IPS-NIHi7 (cell line): ENCODE measurements around the gene KAZN.

ENCODE experiments used
- DNase-seq: peaks from one replicate; pipeline ENCODE4 v3.0.0; 2012; ENCODE audit warnings: mixed read lengths; ENCODE audit errors: extremely low spot score

The KAZN gene

DNA sequence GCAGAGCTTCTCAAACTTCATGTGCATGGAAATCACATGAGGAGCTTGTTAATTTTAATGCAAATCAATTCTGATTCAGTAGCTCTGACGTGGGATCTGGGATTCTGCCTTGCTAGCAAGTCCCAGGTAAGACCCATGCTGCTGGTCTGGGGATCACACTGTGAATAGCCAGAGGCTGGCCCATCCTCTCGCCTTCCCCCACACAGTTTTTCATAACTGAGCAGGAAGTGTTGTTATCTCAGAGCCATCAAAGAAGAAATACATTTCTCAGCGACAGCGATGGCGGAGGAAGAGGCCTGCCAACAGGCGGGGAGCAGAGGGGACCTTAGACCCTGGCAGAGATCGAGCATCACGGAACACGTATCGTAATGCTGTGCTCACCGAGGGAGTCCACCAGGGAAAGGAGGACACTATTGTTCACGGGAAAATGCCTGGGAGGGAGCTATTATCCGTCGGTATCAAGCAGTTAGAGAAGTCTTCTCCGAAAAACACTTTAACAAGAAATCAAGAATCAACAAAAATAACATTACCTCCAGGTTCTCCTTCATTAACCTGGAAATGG, 286.2 kb downstream of the KAZN start:
- no peak for DNase-seq

DNA sequence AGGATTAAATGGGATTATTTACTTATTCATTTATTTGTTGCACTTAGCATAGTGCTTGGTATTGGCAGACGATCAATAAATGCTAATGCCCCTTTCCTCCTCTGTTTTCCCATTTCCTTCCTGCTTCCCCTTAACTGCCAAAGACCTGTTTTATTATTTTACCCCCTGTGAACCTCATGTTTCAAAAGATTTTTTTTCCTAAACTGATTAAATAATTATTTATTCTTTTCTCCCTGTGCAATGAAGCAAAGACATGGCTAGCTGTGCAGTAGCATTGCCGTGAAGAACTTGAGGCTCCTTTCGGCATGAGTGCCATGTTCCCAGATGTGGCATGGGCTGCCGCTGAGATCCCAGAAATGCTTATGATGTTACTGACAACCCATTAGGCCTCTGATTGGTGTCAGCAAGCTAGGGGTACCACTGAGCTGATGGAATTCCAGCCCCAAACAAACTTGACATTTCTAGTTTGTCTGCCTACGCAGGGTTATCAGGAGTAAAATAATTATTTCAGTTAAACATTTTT, 288.6 kb downstream of the KAZN start:
- no peak for DNase-seq

DNA sequence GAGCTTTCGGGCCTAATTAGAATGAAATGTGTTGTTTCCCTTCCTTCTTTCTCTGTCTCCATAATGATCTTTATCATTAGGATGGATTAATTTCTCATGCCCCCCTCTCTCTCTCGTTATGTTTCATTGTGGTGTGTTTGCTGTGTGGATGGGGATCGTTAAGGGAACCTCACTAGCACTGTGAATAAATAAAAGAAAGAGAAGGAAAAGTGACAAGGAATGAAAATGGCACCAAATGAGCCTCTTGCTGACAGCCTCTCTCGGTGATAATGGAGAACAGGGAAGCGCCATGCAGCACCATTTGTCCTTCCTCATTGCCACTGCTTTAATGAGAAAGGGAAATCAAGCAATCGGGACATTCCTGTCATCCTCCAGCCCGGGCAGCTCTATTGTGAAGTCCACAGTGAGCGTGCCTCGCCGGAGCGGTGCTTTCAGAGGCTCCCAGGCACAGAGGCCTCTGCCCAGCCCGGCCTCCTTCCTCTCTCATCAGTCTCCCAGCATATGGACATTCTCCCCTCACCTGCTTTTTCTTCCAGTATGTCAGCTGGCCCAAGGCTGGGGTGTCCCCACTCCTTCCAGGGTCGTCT, 289.4 kb downstream of the KAZN start:
- DNase-seq = no peak

DNA sequence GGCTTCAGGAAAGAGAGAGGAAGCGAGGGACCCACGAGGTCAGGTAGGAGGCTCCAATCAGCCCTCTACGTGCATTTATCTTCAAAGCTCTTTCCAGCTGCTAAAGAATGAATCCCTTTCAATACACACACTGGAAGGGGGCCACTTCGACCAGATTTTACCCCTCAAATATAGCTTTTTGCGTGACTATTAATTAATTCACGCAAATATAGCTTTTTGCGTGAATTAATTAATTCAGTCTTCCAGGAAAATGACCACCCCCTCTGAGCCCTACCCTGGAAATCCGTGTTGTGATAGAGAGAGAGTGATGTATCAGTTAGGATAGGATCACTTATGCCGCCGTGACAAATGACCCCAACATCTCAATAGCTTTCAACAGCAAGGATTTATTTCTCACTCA, 289.9 kb downstream of the KAZN start:
- no peak for DNase-seq

DNA sequence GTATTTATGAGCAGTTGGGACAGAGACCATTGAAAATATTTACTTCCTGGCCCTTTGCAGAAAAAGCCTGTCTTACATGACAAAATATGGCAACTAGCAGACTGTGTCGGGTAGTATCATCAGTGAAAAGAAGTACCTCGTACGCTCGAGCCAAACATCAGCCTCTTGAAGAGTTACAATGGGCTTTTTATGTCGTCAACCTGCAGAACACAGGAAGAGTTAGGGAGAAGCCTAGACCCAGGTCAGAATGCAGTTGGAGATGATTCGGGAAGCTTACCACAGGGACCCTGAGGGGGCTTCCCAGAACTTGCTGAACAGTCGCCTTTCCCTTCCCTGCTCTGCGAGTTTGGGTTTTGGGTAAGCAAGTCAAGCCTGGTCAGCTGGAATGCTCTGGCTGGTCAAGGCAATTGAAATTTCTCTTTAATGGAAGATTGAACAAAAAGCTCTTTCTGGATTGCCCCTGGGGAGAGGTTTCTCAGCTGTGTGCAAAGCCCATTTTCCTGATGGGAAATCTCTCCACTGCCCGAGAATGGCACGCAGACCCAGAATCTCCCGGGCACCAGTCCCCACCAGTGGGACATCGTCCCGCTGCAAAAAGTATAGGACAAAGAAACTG, 291.4 kb downstream of the KAZN start:
- no peak for DNase-seq

DNA sequence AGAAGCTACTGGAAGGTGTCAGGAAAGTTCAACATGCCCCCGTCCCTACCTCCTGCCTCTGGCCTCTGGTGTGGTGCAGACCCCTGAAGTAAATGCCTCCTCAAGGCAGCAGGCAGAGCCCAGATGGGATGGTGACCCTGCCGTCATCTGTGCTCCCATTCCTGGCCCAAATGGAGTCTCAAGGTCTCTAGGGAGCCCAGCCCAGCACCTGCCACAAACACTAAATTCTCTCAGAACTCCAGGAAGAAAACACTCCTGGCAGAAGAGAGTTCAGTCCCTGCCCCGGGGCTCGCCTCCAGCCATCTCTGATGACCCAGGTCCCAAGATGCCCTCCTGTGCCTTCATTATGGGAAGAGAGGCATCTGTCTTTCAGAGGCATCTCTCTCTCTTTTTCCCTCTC, 293.5 kb downstream of the KAZN start:
- no peak for DNase-seq

DNA sequence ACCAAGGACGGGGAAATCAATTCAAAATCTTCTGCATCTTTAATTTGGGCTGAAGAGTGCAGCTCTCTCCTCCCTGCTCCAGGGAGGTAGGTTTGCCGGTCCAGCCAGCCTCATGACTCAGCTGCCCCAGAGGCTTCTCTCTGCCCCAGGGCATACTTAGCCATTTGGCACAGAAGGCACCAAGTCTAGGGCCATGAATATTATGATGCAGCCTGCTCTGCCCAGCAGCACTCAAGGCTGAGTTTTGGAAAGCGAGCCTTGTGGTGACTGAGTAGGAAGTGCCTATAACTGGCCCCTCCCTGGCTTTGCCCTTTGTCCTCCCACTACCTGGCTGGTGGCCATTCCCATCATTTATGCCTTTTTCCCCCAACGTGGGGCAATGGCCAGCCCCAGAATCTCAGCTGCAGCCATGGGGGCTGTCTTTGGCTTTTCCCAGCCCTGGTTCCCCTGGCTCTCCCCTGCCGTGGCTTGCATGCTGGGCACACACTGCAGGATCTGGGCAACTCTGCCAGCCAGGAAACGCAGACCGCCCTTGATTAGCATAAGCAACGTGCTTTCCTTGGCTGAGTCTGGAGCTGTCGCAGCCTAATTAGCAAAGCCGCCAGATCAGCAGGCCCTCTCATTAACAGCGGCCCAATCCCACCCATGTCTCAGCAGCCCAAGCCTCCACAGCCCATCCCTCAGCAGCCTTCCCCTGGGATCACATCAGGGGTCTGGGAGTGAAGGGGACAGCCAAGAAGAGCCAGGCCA, 296.5 kb downstream of the KAZN start:
- DNase-seq = no peak

DNA sequence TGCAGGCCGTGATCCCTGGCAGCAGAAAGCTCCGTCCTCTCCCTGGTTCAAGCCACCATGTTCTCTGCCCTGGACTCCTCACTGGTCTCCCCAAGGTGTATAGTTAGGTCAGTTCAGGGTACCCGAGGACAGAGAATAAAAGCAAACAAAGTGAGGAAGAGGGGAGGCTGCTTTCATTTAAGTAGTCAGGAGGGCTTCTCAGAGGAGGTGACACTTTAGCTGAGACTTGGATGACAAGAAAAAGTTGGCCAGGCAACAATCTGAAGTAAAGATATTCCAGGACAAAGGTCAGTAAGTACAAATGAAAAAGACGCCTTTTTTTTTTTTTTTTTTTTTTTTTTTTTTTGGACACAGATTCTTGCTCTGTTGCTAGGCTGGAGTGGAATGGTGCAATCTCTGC, 297.2 kb downstream of the KAZN start:
- no peak for DNase-seq

DNA sequence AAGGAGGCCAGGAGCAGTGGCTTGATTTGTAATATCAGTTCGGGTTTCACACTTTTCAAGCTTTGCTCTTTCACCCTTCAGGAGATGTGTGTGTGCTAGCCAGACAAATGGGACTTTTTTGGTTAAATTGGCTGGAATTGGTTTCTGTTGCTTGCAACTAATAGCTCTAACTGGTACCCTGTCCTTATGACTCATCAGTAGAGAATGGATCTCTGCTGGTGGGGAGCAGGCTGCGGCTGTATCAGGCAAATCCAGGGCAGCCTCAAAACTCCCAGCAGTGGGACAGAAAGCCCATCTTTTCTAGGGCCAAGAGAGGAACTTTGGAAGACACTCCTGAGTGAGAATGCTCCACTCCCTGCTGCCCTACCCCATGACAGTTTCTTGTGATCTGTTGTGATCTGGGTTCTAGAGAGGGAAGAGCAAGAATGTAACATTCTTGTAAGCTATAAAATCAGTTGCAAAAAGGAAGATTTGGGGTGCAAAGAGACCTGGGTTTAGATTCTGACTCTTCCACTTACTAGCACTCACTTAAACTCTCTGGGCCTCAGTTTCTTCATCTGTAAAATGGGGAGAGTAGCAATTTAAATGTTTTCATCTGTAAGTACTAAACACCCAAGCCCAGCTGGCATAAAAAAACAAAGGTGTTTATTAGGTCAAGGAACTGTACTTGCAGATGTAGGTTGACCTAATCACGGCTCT, 298.0 kb downstream of the KAZN start:
- no peak for DNase-seq

DNA sequence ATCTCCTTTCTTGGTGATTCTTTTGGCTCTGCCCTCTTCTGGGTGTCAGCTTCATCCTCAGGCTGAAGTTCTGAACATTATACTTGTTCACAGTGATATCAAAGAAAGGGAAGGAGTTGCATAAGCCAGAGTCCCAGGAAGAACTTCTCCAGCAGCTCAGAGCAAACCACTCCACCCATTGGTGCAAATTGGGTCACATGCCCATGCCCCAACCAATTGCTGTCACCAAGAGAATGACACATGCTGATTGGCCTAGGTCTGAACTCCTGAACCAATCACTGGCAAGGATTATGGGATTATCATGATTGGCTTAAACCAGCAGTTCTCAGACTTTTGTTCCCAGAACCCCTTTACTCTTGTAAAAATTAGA, 298.6 kb downstream of the KAZN start:
- DNase-seq = no peak

DNA sequence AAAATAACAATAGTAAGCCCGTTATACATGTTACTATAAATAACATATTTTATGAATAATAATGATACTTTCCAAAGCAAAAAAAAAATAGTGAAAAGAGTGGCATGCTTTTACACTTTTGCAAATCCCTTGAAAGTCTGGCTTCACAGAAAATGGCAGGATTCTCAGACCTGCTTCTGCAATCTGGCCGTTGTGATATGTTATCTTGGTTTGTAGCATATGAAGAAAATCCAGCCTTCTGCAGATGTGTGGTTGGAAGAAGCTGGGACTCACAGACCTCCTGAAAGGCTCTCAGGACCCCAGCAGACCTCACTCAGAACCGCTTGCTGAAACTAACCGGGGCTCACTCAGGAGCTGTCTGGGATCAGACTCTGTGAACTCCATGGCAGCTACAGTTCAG, 299.1 kb downstream of the KAZN start:
- no peak for DNase-seq

DNA sequence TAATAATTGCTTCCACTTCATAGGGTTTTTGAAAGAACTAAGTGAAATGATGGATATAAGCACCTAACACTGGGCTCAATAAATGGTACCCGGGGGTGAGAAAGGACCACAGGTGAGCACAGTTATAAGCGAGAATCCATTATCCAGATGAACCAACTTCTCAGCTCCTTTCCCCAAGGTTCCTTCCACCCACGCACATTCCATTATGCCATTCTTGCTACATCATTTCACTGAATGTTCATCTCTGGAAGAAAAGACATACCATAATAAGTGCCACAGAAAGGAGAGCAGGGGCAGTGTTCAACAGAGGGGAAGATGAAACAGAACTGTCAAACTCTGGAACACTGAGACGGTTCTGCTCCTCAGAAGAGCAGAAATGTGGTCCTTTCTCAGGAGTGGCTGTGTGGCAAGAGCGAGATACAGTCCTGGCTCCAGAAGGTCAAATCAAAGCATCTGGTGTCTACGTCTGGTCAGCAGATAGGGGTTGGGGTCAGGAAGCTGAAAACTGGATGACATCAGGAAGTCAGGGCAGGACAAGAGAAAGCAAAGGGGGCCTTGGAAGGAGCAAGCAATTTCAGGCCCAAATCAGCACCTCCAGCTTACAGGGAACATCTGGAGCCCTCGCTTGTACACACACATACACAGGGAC, 299.6 kb downstream of the KAZN start:
- no peak for DNase-seq

DNA sequence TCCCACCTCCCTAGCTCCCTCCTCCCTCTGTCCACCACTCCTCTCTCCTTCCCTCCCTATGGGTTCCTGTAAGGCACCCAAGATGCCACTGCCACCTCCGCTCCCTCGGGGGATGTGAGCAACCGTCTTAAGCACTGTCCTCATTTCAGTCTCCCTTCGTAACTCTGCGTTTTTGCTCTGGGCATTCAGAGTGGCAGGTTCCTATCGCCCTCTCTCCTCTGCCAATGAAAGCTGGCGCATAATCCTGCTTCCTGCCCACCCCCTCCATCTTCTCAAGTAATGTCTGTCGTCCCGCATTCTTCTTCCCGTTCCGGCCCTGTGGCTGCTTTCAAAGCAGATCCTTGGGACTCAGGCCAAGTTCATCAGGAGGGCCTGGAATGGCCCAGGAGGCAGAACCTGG, 301.2 kb downstream of the KAZN start:
- DNase-seq = no peak

DNA sequence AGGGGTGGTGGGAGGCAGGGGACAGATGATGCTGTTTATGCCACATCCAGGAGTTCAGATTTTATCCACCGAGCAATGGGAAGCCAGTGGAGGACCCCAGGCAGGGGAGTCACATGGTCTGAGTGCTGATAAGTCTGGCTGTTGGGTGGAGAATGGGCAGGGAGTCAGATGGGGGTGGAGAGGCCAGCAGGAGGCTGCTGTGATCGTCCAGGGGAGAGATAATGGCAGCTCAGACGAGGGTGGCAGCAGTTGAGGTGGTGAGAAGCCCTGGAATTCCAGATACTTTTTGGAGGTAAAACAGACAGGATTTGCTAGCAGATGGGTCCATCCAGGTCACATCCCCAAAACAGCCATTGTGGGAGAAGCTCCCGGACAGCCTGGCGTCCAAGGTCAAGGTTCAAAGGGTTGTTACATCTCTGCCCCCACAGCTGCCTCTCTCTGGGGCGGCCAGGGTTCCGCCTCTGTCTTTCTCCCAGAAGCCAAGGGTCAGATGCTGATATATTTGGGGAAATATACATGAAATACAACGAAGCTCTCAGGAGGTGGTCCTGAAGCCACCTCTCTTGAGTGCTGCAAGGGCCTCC, 303.0 kb downstream of the KAZN start:
- DNase-seq = no peak

DNA sequence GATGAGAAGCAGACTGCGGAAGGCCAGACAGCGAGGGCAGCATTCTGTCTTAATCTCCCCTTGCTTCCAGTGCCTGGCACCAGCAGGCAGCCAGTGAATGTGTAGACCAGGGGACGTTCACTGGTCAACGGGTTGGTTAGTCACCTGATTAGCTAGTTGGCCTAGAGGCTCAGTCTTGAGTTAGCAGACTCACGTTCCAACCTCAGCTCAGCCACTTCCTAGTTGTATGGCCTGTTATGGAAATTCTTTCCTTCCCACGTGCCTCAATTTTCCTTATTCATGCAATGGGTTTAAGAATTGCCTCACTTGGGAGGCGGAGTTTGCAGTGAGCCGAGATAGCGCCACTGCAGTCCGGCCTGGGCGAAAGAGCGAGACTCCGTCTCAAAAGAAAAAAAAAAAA, 305.4 kb downstream of the KAZN start:
- DNase-seq = no peak

DNA sequence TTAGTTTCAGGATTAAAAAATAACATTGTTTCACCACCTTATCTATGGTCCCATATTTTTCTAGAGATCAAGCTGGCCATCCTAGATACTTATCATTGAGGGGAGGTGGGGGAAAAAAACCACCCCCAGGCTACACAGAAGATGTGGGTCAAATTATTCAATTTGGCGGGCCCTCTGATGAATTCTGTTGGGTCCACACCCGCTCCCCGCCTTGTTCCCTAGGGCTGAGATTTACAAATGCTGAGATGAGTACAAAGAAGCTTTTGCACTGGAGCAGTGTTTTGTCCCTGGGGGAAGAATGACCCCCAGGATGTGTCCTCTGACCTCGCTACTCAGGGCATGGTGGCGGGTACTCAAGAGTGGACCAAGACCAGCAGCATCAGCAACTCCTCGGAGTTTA, 308.2 kb downstream of the KAZN start:
- no peak for DNase-seq

DNA sequence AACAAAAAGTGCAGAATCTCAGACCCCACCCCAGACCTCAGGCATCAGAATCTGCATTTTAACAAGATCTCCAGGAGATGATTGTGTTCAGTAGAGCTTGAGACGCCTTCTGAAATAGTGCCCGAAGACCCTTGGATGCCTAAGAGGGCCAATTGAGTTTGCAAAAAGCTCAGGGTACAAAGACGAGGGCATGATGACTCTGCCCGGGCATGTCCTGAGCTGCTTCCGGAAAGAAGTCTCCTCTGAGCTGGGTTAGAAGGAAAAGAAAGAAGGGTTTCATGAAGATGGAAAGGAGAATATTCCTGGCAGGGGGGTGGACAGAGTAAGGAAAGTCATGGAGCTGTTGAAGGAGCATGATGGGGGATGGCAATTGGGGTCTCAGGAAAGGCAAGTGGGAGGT, 308.9 kb downstream of the KAZN start:
- DNase-seq = no peak

DNA sequence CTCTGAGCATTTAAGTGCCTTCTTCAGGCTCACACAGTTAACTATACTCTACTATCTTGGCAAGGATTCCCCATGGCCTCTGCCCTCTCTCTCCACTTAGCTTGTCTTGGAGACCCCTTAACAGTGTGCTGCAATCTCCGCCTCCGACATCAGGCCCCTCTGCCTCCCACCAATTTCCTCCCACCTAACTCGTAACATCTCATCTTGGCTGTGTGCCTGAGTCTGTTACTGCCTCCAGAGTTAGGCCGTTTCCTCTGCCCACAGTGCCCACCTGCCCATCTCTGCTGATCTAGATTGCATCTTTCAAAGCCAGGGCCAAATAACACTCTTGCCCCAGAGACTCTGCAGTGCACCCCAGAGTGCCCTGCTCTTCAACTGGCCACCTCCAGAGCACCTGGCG, 310.8 kb downstream of the KAZN start:
- no peak for DNase-seq

DNA sequence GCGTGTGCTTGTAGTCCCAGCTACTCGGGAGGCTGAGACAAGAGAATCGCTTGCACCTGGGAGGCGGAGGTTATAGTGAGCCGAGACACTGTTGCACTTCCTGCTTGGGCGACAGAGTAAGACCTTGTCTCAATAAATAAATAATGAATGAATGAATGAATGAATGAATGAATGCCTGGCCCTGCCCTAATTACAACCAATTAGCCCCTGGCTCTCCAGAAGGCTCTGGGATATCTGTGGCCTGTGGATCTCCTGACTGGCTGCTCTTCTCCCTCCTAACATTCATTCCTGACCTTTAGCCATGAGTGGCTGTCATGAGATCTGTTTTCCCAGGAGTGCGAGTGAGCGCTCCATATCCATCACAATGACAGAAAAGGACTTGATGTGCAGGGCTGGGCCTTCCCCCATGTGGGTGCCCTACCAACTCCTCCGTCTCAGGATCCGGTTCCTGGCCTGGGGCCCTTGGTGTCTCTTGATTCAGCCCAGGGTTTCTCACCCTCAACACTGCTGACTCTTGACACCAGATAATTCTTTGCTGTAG, 311.5 kb downstream of the KAZN start:
- no peak for DNase-seq

DNA sequence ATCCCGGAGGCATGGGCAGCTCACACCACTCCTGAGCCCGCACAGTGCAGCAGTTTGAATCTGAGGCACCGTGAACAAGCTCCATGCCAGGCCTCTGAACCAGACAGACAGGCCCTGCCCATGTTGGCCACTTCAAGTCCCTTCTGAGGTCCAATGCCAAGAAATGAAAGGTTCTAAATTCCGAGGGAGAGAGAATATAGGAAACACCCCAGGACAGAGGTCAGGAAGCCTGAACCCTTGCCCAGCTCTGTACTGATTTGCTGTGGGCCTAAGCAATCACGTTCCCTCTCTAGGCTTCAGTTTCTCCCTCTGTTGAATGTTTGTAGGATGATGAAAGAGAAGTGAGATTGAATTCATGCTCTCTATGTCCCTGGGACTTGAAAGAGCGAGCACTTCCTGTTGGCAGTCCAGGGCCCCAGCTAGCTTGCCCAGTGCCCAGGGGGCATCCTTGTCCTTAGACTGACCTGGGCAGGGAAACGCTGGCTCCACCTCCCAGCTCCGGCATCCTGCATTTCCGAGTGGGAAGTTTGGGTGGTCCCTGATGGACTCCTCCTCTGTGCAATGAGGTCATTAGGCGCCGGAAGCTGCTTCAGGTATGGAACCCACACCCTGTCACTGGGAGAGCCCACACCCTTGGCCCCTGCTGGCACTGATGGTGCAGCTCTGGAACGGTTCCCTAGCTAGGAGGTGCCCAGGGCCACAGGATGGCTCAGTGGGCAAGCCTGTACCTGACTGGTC, 312.7 kb downstream of the KAZN start:
- DNase-seq = no peak
